Parathyroid adenoma (tissue), 2 donors: ENCODE measurements around the gene HSPA1A.
"Not testable (repeated sequence)": the region's sequence is repeated elsewhere in the genome, so short reads cannot be mapped to it uniquely, and the experiment has no call there.

Experiments
- H2AFZ ChIP-seq: fragments of 300-600 bp; sonication (generic); one replicate; pipeline ENCODE4 v1.7.0; 2017; ENCODE audit warnings: antibody characterized with exemption, mild to moderate bottlenecking
- H3K27ac ChIP-seq: fragments of 300-600 bp; sonication (generic); one replicate; pipeline ENCODE4 v1.7.0; 2017
- H3K27me3 ChIP-seq: fragments of 300-600 bp; sonication (generic); one replicate; pipeline ENCODE4 v1.7.0; 2017; ENCODE audit warnings: low read length; ENCODE audit not compliant: control insufficient read depth, insufficient read depth
- H3K36me3 ChIP-seq: fragments of 300-600 bp; sonication (generic); one replicate; pipeline ENCODE4 v1.7.0; 2017; ENCODE audit warnings: low read length; ENCODE audit not compliant: control insufficient read depth, insufficient read depth
- H3K4me1 ChIP-seq: fragments of 300-600 bp; sonication (generic); one replicate; pipeline ENCODE4 v1.7.0; 2017; ENCODE audit warnings: control low read depth
- H3K4me2 ChIP-seq: fragments of 300-600 bp; sonication (generic); one replicate; pipeline ENCODE4 v1.7.0; 2017; ENCODE audit warnings: low read length
- H3K4me3 ChIP-seq: fragments of 300-600 bp; sonication (generic); one replicate; pipeline ENCODE4 v1.7.0; 2017; ENCODE audit warnings: low read depth, low read length
- H3K79me2 ChIP-seq: fragments of 300-600 bp; sonication (generic); one replicate; pipeline ENCODE4 v1.7.0; 2017; ENCODE audit warnings: control low read depth
- H3K9ac ChIP-seq: fragments of 300-600 bp; sonication (generic); one replicate; pipeline ENCODE4 v1.7.0; 2017; ENCODE audit warnings: mild to moderate bottlenecking
- H3K9me3 ChIP-seq: fragments of 300-600 bp; sonication (generic); one replicate; pipeline ENCODE4 v1.7.0; 2017; ENCODE audit warnings: low read length; ENCODE audit not compliant: control insufficient read depth
- CTCF ChIP-seq: fragments of 300-600 bp; sonication (generic); IDR thresholded peaks from one replicate; pipeline ENCODE4 v1.7.0; 2017; ENCODE audit warnings: antibody characterized with exemption, mild to moderate bottlenecking
- donor health status: primary hyperparathyroidism.

HSPA1A gene

GRCh38 chr6:31819871-31820299 lies 4.5 kb downstream of the HSPA1A start:
- H3K79me2 ChIP-seq, result no peaks in the 10 kb centered on the region
- no peak overlapping the region for H3K4me3 ChIP-seq
- no peaks in the 10 kb centered on the region for H3K36me3 ChIP-seq
- H2AFZ ChIP-seq, result no peak overlapping the region
- no peak overlapping the region for H3K9ac ChIP-seq
- peaks cover 13% of the 10 kb centered on the region for H3K4me1 ChIP-seq
- H3K27ac ChIP-seq, result peak overlapping the region; percentile 37
- H3K9me3 ChIP-seq, result no peaks in the 10 kb centered on the region
- TF ChIP-seq CTCF, result no peak
- H3K4me2 ChIP-seq, result peak overlapping the region; percentile 15
- no peaks in the 10 kb centered on the region for H3K27me3 ChIP-seq

GRCh38 chr6:31820399-31820798 lies 5.1 kb downstream of the HSPA1A start:
- H3K4me2 ChIP-seq, result peak overlapping the region; percentile 99
- not testable (repeated sequence) for H2AFZ ChIP-seq, H3K79me2 ChIP-seq, H3K36me3 ChIP-seq, H3K9me3 ChIP-seq, H3K27me3 ChIP-seq, H3K9ac ChIP-seq
- H3K4me1 ChIP-seq, result peaks cover 11% of the 10 kb centered on the region
- H3K4me3 ChIP-seq, result peak overlapping the region; percentile 94
- H3K27ac ChIP-seq, result peak overlapping the region; percentile 98

GRCh38 chr6:31821301-31822035 lies 6.1 kb downstream of the HSPA1A start:
- Histone ChIP-seq H3K4me2 (peak overlapping the region; percentile 99), H3K27ac (peak overlapping the region; percentile 98), H3K9ac (peak overlapping the region; percentile 31), H3K4me3 (peak overlapping the region; percentile 94), H3K36me3 (no peaks in the 10 kb centered on the region), H3K79me2 (no peaks in the 10 kb centered on the region), H3K4me1 (peaks cover 22% of the 10 kb centered on the region), H3K9me3 (no peaks in the 10 kb centered on the region), H3K27me3 (no peaks in the 10 kb centered on the region), H2AFZ (peak overlapping the region; percentile 77)
- no peak for TF ChIP-seq CTCF

- no peaks in the 10 kb centered on the region for H3K79me2 ChIP-seq
- H2AFZ ChIP-seq, result peak overlapping the region; percentile 77
- no peaks in the 10 kb centered on the region for H3K27me3 ChIP-seq
- no peaks in the 10 kb centered on the region for H3K36me3 ChIP-seq
- TF ChIP-seq CTCF, result no peak
- H3K4me1 ChIP-seq, result peaks cover 23% of the 10 kb centered on the region
- H3K4me2 ChIP-seq, result peak overlapping the region; percentile 99
- peak overlapping the region; percentile 94 for H3K4me3 ChIP-seq
- no peaks in the 10 kb centered on the region for H3K9me3 ChIP-seq
- peak overlapping the region; percentile 98 for H3K27ac ChIP-seq
- peak overlapping the region; percentile 46 for H3K9ac ChIP-seq
Measured at GRCh38 chr6:31822036-31822821, 6.9 kb downstream of the HSPA1A start.

- not testable (repeated sequence) for H3K9me3 ChIP-seq, H3K27me3 ChIP-seq, H3K9ac ChIP-seq, H3K79me2 ChIP-seq, H3K4me3 ChIP-seq, H3K36me3 ChIP-seq, H3K4me2 ChIP-seq, H2AFZ ChIP-seq
- Histone ChIP-seq H3K27ac (peak overlapping the region; percentile 98), H3K4me1 (peaks cover 23% of the 10 kb centered on the region)
Measured at GRCh38 chr6:31823592-31824196, 8.4 kb downstream of the HSPA1A start.
